IMR-90 (cell line): Measurements from ENCODE around the gene MMP10. TPM values are rescaled to one million over a fixed set of nuclear protein-coding genes. Genes with fewer than 3 reads are reported as not detected.

Experiments used
- ATAC-seq: fragments of 200-7000 bp; cut with Tn5 transposase; 2 replicates; pipeline ENCODE4 v1.9.1; 2020; ENCODE audit warnings: low read depth, mild to moderate bottlenecking, moderate library complexity
- BruUV-seq: library from RNA; stranded (reverse); fragments of 400-500 nt; replicated peaks from 2 replicates; lab custom pipeline; 2021; lab: Mats Ljungman, UMichigan
- CTCF ChIA-PET: fragments of 300-600 bp; formaldehyde crosslinking; extraction: SDS; loops from one replicate; lab custom pipeline; 2021; ENCODE audit warnings: antibody characterized with exemption; lab: Yijun Ruan, JAX
- POLR2A ChIA-PET: fragments of 300-600 bp; sonication (Branson Sonifier 250); formaldehyde crosslinking; loops from one replicate; lab custom pipeline; 2022; ENCODE audit warnings: antibody characterized with exemption; ENCODE audit not compliant: unreplicated experiment; lab: Charles Lee
- DNase-seq: peaks from one replicate; pipeline ENCODE4 v3.0.0; 2013
- H2AFZ ChIP-seq: replicated peaks from 2 replicates; pipeline ENCODE3; 2013; ENCODE audit warnings: low read length, mild to moderate bottlenecking; ENCODE audit not compliant: poor library complexity
- H2AK5ac ChIP-seq: 2 replicates; pipeline ENCODE4 v1.6.1; 2013; ENCODE audit warnings: low read depth, low read length, inconsistent platforms
- H2AK9ac ChIP-seq: replicated peaks from 2 replicates; pipeline ENCODE3; 2013; ENCODE audit warnings: mild to moderate bottlenecking, low read depth, low read length, moderate library complexity; ENCODE audit not compliant: poor library complexity
- H2BK120ac ChIP-seq: 2 replicates; pipeline ENCODE4 v1.6.1; 2013; ENCODE audit warnings: low read depth, low read length, inconsistent platforms
- H2BK15ac ChIP-seq: 3 replicates; pipeline ENCODE4 v1.6.1; 2013; ENCODE audit warnings: low read depth, low read length, inconsistent platforms
- H2BK20ac ChIP-seq: 2 replicates; pipeline ENCODE4 v1.6.1; 2013; ENCODE audit warnings: low read depth, mild to moderate bottlenecking, inconsistent platforms, low read length, moderate library complexity
- H2BK5ac ChIP-seq: 2 replicates; pipeline ENCODE4 v1.6.1; 2013; ENCODE audit warnings: mild to moderate bottlenecking, low read depth, low read length, inconsistent platforms; ENCODE audit not compliant: poor library complexity, severe bottlenecking
- H3K14ac ChIP-seq: replicated peaks from 2 replicates; pipeline ENCODE4 v1.6.1; 2013; ENCODE audit warnings: low read depth, low read length, inconsistent platforms
- H3K18ac ChIP-seq: 2 replicates; pipeline ENCODE4 v1.6.1; 2013; ENCODE audit warnings: low read depth, low read length, control low read depth
- H3K23ac ChIP-seq: 2 replicates; pipeline ENCODE4 v1.6.1; 2013; ENCODE audit warnings: low read depth, low read length, inconsistent platforms
- H3K27ac ChIP-seq: 2 replicates; pipeline ENCODE4 v1.5.1; 2013; ENCODE audit warnings: mild to moderate bottlenecking, control low read depth, low read length; ENCODE audit not compliant: insufficient read depth
- H3K27me3 ChIP-seq: 2 replicates; pipeline ENCODE4 v1.6.1; 2013; ENCODE audit warnings: low read length; ENCODE audit not compliant: control insufficient read depth, insufficient read depth
- H3K36me3 ChIP-seq: 2 replicates; pipeline ENCODE4 v1.6.1; 2013; ENCODE audit warnings: low read length, mixed read lengths; ENCODE audit not compliant: control insufficient read depth, insufficient read depth
- H3K4ac ChIP-seq: 2 replicates; pipeline ENCODE4 v1.6.1; 2013; ENCODE audit warnings: low read depth, low read length, inconsistent platforms
- H3K4me1 ChIP-seq: 2 replicates; pipeline ENCODE4 v1.6.1; 2013; ENCODE audit warnings: low read length, mixed read lengths; ENCODE audit not compliant: control insufficient read depth, insufficient read depth
- H3K4me2 ChIP-seq: 2 replicates; pipeline ENCODE4 v1.6.1; 2013; ENCODE audit warnings: low read depth, mild to moderate bottlenecking, control low read depth, low read length, moderate library complexity
- H3K4me3 ChIP-seq: 2 replicates; pipeline ENCODE4 v1.5.1; 2013; ENCODE audit warnings: low read depth, mild to moderate bottlenecking, control low read depth, low read length, moderate library complexity; ENCODE audit not compliant: insufficient read depth
- H3K56ac ChIP-seq: 2 replicates; pipeline ENCODE4 v1.6.1; 2013; ENCODE audit warnings: low read length, inconsistent platforms; ENCODE audit not compliant: insufficient read depth; ENCODE audit errors: extremely low read depth
- H3K79me1 ChIP-seq, 2 experiments: 2 replicates each; pipeline ENCODE4 v1.6.1; 2013; ENCODE audit warnings: low read length in 2 of 2, inconsistent platforms in 1 of 2, low read depth in 1 of 2
- H3K9ac ChIP-seq: 2 replicates; pipeline ENCODE4 v1.6.1; 2013; ENCODE audit warnings: low read depth, low read length, control low read depth
- H3K9me1 ChIP-seq: 2 replicates; pipeline ENCODE4 v1.6.1; 2013; ENCODE audit warnings: low read length, inconsistent platforms; ENCODE audit not compliant: insufficient read depth
- H3K9me3 ChIP-seq: 2 replicates; pipeline ENCODE4 v1.6.1; 2013; ENCODE audit warnings: low read length; ENCODE audit not compliant: control insufficient read depth, insufficient read depth
- H4K20me1 ChIP-seq: 2 replicates; pipeline ENCODE4 v1.6.1; 2013; ENCODE audit warnings: low read length, inconsistent platforms; ENCODE audit not compliant: insufficient read depth
- H4K5ac ChIP-seq: 2 replicates; pipeline ENCODE4 v1.6.1; 2013; ENCODE audit warnings: mild to moderate bottlenecking, low read depth, low read length, control low read depth
- H4K8ac ChIP-seq, 2 experiments: 2 replicates each; pipeline ENCODE4 v1.6.1; 2013; ENCODE audit warnings: low read depth in 2 of 2, low read length in 2 of 2, control low read depth in 1 of 2, inconsistent platforms in 1 of 2
- H4K91ac ChIP-seq: 2 replicates; pipeline ENCODE4 v1.6.1; 2013; ENCODE audit warnings: low read depth, low read length, inconsistent platforms; ENCODE audit not compliant: insufficient read depth
- BHLHE40 ChIP-seq: fragments of 150-350 bp; IDR thresholded peaks from 2 replicates; pipeline ENCODE4 v1.6.1; 2016; ENCODE audit warnings: mild to moderate bottlenecking, low read depth, low read length
- CEBPB ChIP-seq: IDR thresholded peaks from 2 replicates; pipeline ENCODE4 v1.6.1; 2012; ENCODE audit warnings: low read depth, low read length, improper control_type of control experiment
- CHD1 ChIP-seq: IDR thresholded peaks from 2 replicates; pipeline ENCODE4 v1.6.1; 2012; ENCODE audit warnings: low read depth, low read length, improper control_type of control experiment
- FOS ChIP-seq: fragments of 150-350 bp; IDR thresholded peaks from 2 replicates; pipeline ENCODE4 v1.6.1; 2016; ENCODE audit warnings: low read depth, low read length
- MAFK ChIP-seq: IDR thresholded peaks from 2 replicates; pipeline ENCODE4 v1.6.1; 2012; ENCODE audit warnings: low read depth, low read length, improper control_type of control experiment
- MAZ ChIP-seq: IDR thresholded peaks from 2 replicates; pipeline ENCODE4 v1.6.1; 2012; ENCODE audit warnings: low read depth, mild to moderate bottlenecking, low read length, improper control_type of control experiment, moderate library complexity, borderline replicate concordance
- POLR2A ChIP-seq: IDR thresholded peaks from 2 replicates; pipeline ENCODE4 v1.6.1; 2012; ENCODE audit warnings: mild to moderate bottlenecking, low read depth, low read length
- RAD21 ChIP-seq: IDR thresholded peaks from 2 replicates; pipeline ENCODE4 v1.6.1; 2012; ENCODE audit warnings: low read length, improper control_type of control experiment
- RCOR1 ChIP-seq: IDR thresholded peaks from 2 replicates; pipeline ENCODE4 v1.6.1; 2012; ENCODE audit warnings: mild to moderate bottlenecking, low read length, improper control_type of control experiment; ENCODE audit not compliant: insufficient replicate concordance
- RFX5 ChIP-seq: IDR thresholded peaks from 2 replicates; pipeline ENCODE4 v1.8.0; 2012; ENCODE audit warnings: low read depth, mild to moderate bottlenecking, low read length, moderate library complexity
- SMC3 ChIP-seq: fragments of 150-350 bp; IDR thresholded peaks from 2 replicates; pipeline ENCODE4 v1.6.1; 2016; ENCODE audit warnings: low read depth, mild to moderate bottlenecking, antibody characterized with exemption, low read length, moderate library complexity
- dilution Hi-C: fragments of 300-500 bp; cut with HindIII; formaldehyde crosslinking; loops from one replicate; pipeline ENCODE4 v1.14.3; 2018; ENCODE audit warnings: low sequenced_read_pairs; ENCODE audit not compliant: unreplicated experiment
- in situ Hi-C: fragments of 300-500 bp; cut with MboI; formaldehyde crosslinking; loops from 3 replicates; pipeline ENCODE4 v1.14.3; 2019; ENCODE audit warnings: low sequenced_read_pairs, inconsistent platforms, mixed read lengths
- intact Hi-C: fragments of 100-400 bp; cut with micrococcal nuclease; formaldehyde crosslinking; loops from 2 replicates; pipeline ENCODE4 v1.10.0; 2022
- polyA plus RNA-seq, 3 experiments: library from polyadenylated mRNA; depleted of rRNA; stranded (reverse); fragments of >200 nt; gene quantifications; 2 replicates each; pipeline ENCODE4 v1.2.3, GENCODE V29; 2012; ENCODE audit warnings: low replicate concordance in 1 of 3
- total RNA-seq: library from RNA; depleted of rRNA; stranded (reverse); fragments of >200 nt; gene quantifications from 2 replicates; pipeline ENCODE4 v1.2.3, GENCODE V29; 2012
- TF ChIP-seq, protein P1 (sequence below): fragments of 150-350 bp; IDR thresholded peaks from 2 replicates; pipeline ENCODE4 v1.6.1; 2017; ENCODE audit warnings: mild to moderate bottlenecking, antibody characterized with exemption, low read length, low read depth
- TF ChIP-seq, protein P2 (sequence below): conservative IDR thresholded peaks from 2 replicates; pipeline ENCODE4 v1.5.1; 2012; ENCODE audit warnings: mild to moderate bottlenecking, low read depth, low read length, improper control_type of control experiment

Gene MMP10
- total and polyA plus RNA-seq, 2 of the 4 experiments (the other 2 are of a cell fraction) = not detected

DNA sequence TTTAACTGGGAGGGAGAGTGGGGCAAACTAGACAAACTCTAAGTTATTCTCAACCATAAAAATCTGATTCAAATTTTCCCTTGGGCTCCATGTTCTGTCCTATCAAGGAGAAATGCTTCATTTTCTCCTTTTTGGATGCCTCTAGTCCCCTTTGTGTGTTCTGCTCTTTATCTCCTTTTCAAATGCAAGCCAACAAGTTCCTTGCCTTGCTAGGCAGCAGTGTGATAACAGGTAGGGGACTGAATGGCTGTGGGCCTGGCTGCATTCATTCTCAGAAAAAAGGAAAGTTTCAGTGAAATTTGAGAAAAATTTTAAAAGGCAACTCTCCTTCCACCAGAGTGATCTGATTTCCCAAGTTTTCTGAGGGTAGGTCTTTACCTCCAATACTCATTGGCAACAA, 28.8 kb downstream of the MMP10 start:
- CTCF ChIA-PET = no interaction called here
- no peak overlapping the region for H3K27ac ChIP-seq

More for the DNA sequence above, 28.8 kb downstream of the MMP10 start:
- TF ChIP-seq MAFK (no peak), RAD21 (no peak), CEBPB (no peak), SMC3 (no peak), MAZ (no peak), RCOR1 (no peak), POLR2A (no peak), CHD1 (no peak), RFX5 (no peak), FOS (no peak), BHLHE40 (no peak)
- TF ChIP-seq, protein P1, sequence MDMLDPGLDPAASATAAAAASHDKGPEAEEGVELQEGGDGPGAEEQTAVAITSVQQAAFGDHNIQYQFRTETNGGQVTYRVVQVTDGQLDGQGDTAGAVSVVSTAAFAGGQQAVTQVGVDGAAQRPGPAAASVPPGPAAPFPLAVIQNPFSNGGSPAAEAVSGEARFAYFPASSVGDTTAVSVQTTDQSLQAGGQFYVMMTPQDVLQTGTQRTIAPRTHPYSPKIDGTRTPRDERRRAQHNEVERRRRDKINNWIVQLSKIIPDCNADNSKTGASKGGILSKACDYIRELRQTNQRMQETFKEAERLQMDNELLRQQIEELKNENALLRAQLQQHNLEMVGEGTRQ = no peak
- TF ChIP-seq, protein P2, sequence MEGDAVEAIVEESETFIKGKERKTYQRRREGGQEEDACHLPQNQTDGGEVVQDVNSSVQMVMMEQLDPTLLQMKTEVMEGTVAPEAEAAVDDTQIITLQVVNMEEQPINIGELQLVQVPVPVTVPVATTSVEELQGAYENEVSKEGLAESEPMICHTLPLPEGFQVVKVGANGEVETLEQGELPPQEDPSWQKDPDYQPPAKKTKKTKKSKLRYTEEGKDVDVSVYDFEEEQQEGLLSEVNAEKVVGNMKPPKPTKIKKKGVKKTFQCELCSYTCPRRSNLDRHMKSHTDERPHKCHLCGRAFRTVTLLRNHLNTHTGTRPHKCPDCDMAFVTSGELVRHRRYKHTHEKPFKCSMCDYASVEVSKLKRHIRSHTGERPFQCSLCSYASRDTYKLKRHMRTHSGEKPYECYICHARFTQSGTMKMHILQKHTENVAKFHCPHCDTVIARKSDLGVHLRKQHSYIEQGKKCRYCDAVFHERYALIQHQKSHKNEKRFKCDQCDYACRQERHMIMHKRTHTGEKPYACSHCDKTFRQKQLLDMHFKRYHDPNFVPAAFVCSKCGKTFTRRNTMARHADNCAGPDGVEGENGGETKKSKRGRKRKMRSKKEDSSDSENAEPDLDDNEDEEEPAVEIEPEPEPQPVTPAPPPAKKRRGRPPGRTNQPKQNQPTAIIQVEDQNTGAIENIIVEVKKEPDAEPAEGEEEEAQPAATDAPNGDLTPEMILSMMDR = no peak
- H4K20me1 ChIP-seq = no peaks in the 10 kb centered on the region
- H2BK20ac ChIP-seq = no peak overlapping the region
- no peak overlapping the region for H2AK9ac ChIP-seq
- H3K79me1 ChIP-seq = no peaks in the 10 kb centered on the region
- H3K4me3 ChIP-seq = no peak overlapping the region
- BruUV-seq = no TSS peak
- intact Hi-C loops = no loop called here
- H3K27me3 ChIP-seq = peaks cover 32% of the 10 kb centered on the region
- no peak overlapping the region for H3K9ac ChIP-seq
- no peaks in the 10 kb centered on the region for H3K36me3 ChIP-seq
- H2BK15ac ChIP-seq = no peak overlapping the region
- no peak overlapping the region for H2BK120ac ChIP-seq
- no peak overlapping the region for H3K4ac ChIP-seq
- no peak overlapping the region for H3K18ac ChIP-seq
- dilution Hi-C loops = no loop called here
- H3K4me2 ChIP-seq = no peak overlapping the region
- H4K5ac ChIP-seq = no peak overlapping the region
- H4K8ac ChIP-seq = no peak overlapping the region
- in situ Hi-C loops = no loop called here
- no peak overlapping the region for H2AFZ ChIP-seq
- no peak overlapping the region for H2BK5ac ChIP-seq
- no peaks in the 10 kb centered on the region for H3K9me3 ChIP-seq
- no peak overlapping the region for H3K14ac ChIP-seq
- DNase-seq = no peak
- no peak for ATAC-seq
- H2AK5ac ChIP-seq = no peak overlapping the region
- POLR2A ChIA-PET = no interaction called here
- no peaks in the 10 kb centered on the region for H3K9me1 ChIP-seq
- H3K23ac ChIP-seq = no peak overlapping the region
- no peak overlapping the region for H4K91ac ChIP-seq
- H3K4me1 ChIP-seq = no peaks in the 10 kb centered on the region
- no peak overlapping the region for H3K56ac ChIP-seq
